ENCODE results near the gene SPIRE2.

Gene SPIRE2

DNA sequence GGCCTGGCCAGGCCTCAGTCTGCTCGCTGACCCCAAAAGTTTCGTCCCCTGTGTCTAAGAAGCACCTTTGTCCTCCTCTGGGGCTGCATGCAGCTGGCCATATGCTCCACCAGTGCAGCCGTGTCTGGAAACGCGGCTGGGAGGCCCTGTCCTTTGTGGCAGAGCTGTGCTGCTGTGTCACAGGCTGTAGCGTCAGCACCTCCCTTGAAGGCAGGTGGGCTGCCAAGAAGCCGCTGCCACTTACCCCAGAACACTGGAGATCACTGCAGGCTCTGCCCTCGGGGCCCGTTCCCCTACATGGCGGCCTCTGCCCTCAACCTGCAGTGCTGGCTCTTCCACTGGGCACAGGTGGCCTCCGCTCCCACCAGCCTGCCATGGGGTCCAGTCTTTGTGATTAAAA, 74.7 kb downstream of the SPIRE2 start:
- TF ChIP-seq, protein P1, sequence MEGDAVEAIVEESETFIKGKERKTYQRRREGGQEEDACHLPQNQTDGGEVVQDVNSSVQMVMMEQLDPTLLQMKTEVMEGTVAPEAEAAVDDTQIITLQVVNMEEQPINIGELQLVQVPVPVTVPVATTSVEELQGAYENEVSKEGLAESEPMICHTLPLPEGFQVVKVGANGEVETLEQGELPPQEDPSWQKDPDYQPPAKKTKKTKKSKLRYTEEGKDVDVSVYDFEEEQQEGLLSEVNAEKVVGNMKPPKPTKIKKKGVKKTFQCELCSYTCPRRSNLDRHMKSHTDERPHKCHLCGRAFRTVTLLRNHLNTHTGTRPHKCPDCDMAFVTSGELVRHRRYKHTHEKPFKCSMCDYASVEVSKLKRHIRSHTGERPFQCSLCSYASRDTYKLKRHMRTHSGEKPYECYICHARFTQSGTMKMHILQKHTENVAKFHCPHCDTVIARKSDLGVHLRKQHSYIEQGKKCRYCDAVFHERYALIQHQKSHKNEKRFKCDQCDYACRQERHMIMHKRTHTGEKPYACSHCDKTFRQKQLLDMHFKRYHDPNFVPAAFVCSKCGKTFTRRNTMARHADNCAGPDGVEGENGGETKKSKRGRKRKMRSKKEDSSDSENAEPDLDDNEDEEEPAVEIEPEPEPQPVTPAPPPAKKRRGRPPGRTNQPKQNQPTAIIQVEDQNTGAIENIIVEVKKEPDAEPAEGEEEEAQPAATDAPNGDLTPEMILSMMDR (IDR thresholded peaks at IDR 0.05; ENCODE audit: borderline replicate concordance, extremely low read depth, low read length, poor library complexity, severe bottlenecking), result no peak
- TF ChIP-seq EZH2 (IDR thresholded peaks at IDR 0.05; ENCODE audit: borderline replicate concordance, low read depth, low read length, severe bottlenecking), result no peak
- H3K27me3 ChIP-seq (ENCODE audit: insufficient read depth, low read length, poor library complexity), result no peaks in the 10 kb centered on the region
- ATAC-seq (ENCODE audit: insufficient read depth, low read depth) (no peak), DNase-seq (no peak)
- no peak overlapping the region for H3K4me3 ChIP-seq (ENCODE audit: low read depth in 1 of 2, low read length in 2 of 2)
- no peaks in the 10 kb centered on the region for H3K9me3 ChIP-seq (ENCODE audit: insufficient read depth, low read length, severe bottlenecking)
- no peaks in the 10 kb centered on the region for H3K4me1 ChIP-seq (ENCODE audit: insufficient read depth, low read length)
- H3K79me2 ChIP-seq (ENCODE audit: insufficient read depth, low read length), result no peaks in the 10 kb centered on the region
- no peak overlapping the region for H3K4me2 ChIP-seq (ENCODE audit: insufficient read depth, low read length)
- H2AFZ ChIP-seq (ENCODE audit: low read depth, low read length), result no peak overlapping the region
- no peak overlapping the region for H3K9ac ChIP-seq (ENCODE audit: low read depth, low read length)
- peaks cover 77% of the 10 kb centered on the region for H3K36me3 ChIP-seq (ENCODE audit: insufficient read depth, low read length)
- H4K20me1 ChIP-seq (ENCODE audit: insufficient read depth, low read length), result peaks cover 23% of the 10 kb centered on the region
- H3K27ac ChIP-seq (ENCODE audit: low read length), result no peak overlapping the region

DNA sequence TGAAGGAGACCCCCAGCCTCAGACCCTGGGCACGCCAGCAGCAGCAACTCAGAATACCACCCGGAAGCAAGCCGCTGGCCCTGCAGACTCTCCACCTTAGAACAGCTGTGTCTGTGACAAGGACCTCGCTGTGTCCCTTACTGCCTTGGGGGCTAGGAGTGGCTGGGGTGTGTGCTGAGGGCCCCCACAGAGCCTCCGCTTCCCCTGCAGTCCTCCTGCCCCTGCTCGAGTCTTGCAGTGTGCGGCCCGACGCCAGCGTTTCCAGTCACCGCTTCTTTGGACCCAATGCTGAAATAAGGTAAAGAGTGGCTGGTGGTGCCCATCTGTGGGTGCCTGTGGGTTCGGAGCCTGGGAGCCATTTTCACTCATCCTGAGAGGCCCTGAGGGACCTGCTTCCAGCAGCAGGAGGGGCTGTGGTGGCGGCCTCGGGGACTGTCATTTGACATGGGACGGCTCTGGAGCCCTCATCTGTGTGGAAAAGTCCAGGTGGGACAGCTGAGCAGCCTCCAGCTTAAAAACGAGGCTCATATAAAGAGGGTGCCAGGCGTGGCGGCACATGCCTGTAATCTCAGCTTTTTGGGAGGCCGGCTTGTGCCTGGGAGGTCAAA, 75.7 kb downstream of the SPIRE2 start:
- Histone ChIP-seq H3K36me3 (ENCODE audit: insufficient read depth, low read length) (peaks cover 76% of the 10 kb centered on the region), H4K20me1 (ENCODE audit: insufficient read depth, low read length) (peaks cover 19% of the 10 kb centered on the region), H3K9me3 (ENCODE audit: insufficient read depth, low read length, severe bottlenecking) (no peaks in the 10 kb centered on the region), H3K4me1 (ENCODE audit: insufficient read depth, low read length) (no peaks in the 10 kb centered on the region), H3K79me2 (ENCODE audit: insufficient read depth, low read length) (no peaks in the 10 kb centered on the region), H3K27ac (ENCODE audit: low read length) (no peak overlapping the region), H3K4me2 (ENCODE audit: insufficient read depth, low read length) (no peak overlapping the region), H2AFZ (ENCODE audit: low read depth, low read length) (no peak overlapping the region), H3K9ac (ENCODE audit: low read depth, low read length) (no peak overlapping the region), H3K4me3 (ENCODE audit: low read depth in 1 of 2, low read length in 2 of 2) (no peak overlapping the region), H3K27me3 (ENCODE audit: insufficient read depth, low read length, poor library complexity) (no peaks in the 10 kb centered on the region)
- DNase-seq (no peak), ATAC-seq (ENCODE audit: insufficient read depth, low read depth) (no peak)
- TF ChIP-seq, protein P1 (IDR thresholded peaks at IDR 0.05; ENCODE audit: borderline replicate concordance, extremely low read depth, low read length, poor library complexity, severe bottlenecking), result no peak
- no peak for TF ChIP-seq EZH2 (IDR thresholded peaks at IDR 0.05; ENCODE audit: borderline replicate concordance, low read depth, low read length, severe bottlenecking)

DNA sequence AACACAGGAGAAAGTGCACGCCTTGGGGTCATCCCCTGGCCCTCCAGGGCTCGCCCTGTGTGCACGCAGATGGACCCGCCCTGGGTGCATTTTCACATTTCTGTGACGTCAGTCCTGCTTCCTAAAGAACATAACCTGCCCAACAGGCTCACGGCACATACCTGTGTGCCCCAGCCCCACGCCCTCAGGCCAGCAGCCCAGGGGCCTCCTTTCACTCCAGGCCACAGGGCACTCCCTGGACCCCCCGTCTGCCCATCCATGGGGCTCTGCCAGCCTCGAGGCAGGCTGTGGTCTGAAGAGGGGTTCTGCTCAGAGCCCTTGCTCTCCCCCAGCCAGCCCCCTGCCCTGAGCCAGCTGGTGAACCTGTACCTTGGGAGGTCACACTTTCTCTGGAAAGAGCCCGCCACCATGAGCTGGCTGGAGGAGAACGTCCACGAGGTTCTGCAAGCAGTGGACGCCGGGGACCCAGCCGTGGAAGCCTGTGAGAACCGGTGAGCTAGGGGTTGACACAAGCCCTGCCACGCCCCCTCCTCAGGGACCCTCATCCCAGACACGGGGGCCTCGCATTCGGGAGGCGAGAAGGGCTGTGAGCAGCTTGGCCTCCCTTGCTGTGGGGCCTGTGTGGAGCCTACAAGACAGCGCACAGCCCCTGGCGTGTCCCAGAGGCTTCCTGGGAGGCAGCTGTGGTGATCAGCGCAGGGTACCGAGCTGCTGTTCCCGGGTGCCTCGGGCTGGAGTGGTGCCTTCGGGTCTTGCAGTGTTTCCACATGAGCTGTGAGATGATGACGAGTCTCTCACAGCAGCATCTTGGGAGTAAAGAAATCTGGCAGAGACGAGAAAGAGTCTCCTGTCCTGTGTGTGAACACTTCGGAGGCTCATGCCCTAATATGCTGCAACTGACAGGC, 76.6 kb downstream of the SPIRE2 start:
- Histone ChIP-seq H3K79me2 (ENCODE audit: insufficient read depth, low read length) (no peaks in the 10 kb centered on the region), H3K27me3 (ENCODE audit: insufficient read depth, low read length, poor library complexity) (no peaks in the 10 kb centered on the region), H3K9ac (ENCODE audit: low read depth, low read length) (no peak overlapping the region), H3K4me2 (ENCODE audit: insufficient read depth, low read length) (no peak overlapping the region), H4K20me1 (ENCODE audit: insufficient read depth, low read length) (peaks cover 21% of the 10 kb centered on the region), H3K9me3 (ENCODE audit: insufficient read depth, low read length, severe bottlenecking) (no peaks in the 10 kb centered on the region), H3K4me1 (ENCODE audit: insufficient read depth, low read length) (no peaks in the 10 kb centered on the region), H3K36me3 (ENCODE audit: insufficient read depth, low read length) (peaks cover 75% of the 10 kb centered on the region), H2AFZ (ENCODE audit: low read depth, low read length) (no peak overlapping the region), H3K27ac (ENCODE audit: low read length) (no peak overlapping the region), H3K4me3 (ENCODE audit: low read depth in 1 of 2, low read length in 2 of 2) (no peak overlapping the region)
- ATAC-seq (ENCODE audit: insufficient read depth, low read depth) (peak; percentile 12; the same call in 2 of the 3 replicates), DNase-seq (no peak)
- TF ChIP-seq, protein P1 (IDR thresholded peaks at IDR 0.05; ENCODE audit: borderline replicate concordance, extremely low read depth, low read length, poor library complexity, severe bottlenecking), result no peak
- no peak for TF ChIP-seq EZH2 (IDR thresholded peaks at IDR 0.05; ENCODE audit: borderline replicate concordance, low read depth, low read length, severe bottlenecking)
